HG03025 (cell line): Measurements from ENCODE around the gene MYF6.

ENCODE experiments used
- ATAC-seq: cut with Tn5 transposase; IDR thresholded peaks from one replicate; pipeline ENCODE4 v1.9.1; 2021; ENCODE audit warnings: mild to moderate bottlenecking, moderate library complexity; ENCODE audit not compliant: unreplicated experiment, low FRiP score

MYF6 gene

DNA sequence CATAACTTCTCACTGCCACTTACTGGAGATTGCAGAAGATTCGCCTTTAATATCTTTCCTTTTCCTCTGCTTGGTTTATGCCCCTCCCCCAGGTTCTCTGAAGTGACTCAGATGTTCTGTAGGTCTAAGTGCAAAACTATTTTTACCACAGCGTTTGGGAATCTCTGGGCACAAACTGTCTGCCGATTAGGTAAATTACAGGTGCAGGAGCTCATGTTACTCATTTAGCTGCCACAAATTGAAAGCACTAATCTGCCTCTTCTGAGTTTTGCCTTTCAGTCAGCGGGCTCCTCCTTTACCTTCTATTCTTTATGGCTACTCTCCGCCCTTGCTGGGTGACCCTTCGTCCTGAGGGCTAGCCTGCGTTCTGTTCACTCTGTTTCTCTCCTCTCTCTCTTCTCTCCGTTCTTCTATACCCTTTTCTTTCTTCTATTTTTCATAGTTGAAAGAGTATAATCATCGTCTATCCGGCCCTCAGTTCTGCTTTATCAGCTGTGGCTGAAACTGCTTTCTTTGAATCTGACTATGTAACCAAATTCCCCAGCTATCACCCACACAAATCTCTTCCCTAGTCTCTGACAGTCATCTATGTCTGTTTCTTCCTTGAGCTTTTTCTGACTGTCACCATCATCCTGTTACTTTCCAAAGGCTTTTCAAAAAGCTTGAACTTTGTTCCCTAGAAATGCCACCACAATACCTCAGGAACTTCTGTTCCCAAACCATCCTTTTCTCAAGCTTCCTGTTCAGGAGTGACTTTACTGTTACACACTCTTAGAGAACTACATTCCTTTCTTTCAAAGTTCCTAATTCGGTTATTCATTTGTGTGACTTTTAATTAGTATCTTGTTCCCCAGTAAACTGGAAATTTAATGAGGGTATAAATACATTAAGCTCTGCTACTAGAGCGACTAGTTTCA is 4.3 kb upstream of the MYF6 start:
- ATAC-seq: peak; percentile 91

DNA sequence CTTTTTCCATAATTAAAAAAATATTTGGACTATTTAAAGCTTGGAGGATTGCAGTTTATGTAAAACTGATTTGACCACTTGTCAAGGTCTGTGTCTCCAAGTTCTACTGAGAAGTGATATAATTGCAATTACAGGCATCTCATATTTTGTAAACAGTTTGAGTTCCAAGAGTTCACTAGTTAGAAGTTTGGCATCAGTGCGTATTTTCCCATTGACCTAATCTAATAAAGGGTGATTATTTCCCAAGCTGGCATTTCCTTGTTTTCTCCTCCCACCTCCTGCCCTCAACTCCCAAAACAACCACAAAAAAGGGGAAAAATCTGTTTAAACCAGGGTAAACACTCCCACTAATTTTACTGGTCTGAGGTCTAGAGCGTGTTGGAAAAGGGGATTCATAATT is 3.0 kb upstream of the MYF6 start:
- no peak for ATAC-seq

DNA sequence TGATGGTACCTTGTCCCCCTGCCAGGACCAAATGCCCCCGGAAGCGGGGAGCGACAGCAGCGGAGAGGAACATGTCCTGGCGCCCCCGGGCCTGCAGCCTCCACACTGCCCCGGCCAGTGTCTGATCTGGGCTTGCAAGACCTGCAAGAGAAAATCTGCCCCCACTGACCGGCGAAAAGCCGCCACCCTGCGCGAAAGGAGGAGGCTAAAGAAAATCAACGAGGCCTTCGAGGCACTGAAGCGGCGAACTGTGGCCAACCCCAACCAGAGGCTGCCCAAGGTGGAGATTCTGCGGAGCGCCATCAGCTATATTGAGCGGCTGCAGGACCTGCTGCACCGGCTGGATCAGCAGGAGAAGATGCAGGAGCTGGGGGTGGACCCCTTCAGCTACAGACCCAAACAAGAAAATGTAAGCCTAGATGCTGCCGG is 410 bp downstream of the MYF6 start:
- no peak for ATAC-seq

DNA sequence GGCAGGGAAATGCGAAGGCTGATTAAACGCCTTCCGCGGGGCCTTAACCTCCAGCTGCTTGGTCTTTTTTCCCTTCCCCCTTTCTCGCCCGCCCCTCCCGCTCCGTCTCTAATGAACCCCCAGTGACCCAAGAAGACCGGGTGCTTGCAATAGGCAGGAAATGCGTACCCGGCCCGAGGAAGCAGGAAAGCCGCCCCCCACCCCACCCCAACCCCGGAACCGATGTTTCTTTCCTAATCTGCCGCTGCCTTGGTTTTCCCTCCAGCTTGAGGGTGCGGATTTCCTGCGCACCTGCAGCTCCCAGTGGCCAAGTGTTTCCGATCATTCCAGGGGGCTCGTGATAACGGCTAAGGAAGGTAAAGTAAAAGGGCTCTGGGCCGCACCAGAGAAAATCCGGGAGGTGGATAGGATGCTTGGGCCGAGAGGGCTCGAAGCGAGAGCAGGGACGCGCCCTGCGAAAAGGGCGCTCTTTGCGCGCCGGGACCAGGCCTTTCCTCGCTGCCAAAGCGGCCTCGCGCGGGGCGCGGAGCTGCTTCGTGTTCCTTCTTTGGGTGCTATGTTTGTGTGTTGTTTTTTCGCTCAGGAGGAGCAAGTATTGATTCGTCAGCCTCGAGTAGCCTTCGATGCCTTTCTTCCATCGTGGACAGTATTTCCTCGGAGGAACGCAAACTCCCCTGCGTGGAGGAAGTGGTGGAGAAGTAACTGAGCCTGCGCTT is 983 bp downstream of the MYF6 start:
- no peak for ATAC-seq

- ATAC-seq: no peak
Measured at GRCh38 chr12:80708975-80709328, 1.5 kb downstream of the MYF6 start.

- ATAC-seq: peak; percentile 72
Measured at GRCh38 chr12:80709811-80710726, 2.6 kb downstream of the MYF6 start.

DNA sequence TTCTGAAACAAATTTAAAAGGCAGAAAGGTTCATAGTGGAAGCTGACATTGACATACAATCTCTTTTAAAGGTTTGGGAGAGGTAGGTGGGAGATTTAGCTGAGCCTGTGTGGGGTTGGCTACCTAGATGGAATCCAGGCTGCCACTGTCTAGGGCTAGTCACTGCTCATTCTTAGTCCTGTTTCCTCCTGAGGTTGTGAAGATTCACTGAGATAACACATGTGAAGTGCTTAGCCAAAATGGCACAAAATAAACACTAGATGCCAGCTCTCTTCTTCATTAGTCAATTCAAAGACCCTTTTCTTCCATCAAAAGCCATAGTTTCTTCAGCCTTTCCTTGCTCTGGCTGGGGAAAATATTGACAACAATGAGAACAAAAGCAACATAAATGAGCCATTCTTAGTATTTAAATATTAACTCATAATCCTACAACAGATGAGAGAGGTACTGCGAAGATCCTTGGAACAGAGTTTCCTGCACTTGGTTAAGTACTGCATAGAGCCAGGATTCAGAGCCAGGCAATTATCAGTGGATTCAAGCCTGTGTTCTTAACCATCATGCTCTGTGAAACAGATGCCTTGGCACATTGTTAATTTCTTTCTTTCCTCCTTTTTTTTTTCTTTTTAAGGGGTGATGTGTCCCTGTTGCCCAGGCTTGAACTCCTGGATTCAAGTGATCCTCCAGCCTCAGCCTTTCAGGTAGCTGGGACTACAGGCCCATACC is 3.5 kb downstream of the MYF6 start:
- peak; percentile 28 for ATAC-seq

DNA sequence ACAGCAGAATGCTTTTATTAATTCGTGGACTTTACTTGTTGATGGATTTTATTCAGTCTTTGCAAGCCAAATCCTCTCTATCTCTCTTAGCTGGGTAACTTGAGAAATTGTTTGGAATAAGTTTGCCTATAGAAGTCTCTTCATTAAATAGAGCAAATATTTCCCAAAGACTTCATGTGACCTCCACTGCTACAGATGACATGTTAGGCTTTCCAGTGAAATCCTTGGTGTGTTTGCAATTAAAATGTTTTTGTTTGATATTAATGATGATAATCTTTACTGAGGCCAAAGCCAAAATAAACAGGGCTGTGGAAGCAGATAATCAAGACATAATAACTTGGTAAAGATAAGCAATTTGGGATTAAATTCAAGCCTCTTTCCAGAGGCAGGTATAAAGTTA is 4.4 kb downstream of the MYF6 start:
- no peak for ATAC-seq

DNA sequence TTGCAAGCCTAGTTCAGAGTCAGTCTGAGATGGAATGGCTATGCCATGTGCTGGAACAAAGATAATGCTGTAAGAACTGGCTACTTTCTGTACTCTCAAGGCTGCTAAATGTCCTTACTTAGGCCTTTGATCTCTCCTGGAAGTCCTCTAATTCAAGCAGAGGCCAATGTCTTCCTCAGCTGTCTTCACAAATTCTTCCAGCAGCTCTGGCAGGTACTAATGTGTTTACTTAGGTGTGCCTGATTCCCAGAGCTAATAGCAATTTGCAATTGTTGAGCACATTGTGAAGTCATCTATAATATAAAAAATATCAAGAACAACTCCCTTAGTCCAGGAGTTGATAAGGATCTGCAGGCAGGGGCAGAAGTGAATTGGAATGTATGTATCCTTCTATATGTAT is 5.4 kb downstream of the MYF6 start:
- no peak for ATAC-seq

DNA sequence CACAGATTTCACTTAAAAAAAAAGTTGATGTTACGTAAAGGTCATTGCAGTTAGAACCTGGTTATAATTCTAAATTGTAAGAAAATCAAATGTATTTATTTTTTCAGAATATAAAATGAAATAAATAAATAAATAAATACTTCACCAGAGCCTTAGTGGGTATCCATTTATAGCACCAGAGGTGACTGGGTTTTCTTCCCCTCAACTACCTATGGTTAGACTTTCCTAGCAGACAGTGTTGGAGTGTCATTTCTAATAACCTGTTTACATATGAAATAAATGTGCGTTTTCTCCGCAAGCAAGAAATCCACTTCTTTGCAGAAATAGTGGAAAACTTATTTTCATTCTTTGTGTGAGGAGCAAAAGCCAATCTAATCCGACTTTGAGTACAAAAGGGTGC is 6.0 kb downstream of the MYF6 start:
- no peak for ATAC-seq

- ATAC-seq: no peak
Measured at GRCh38 chr12:80714055-80714454, 6.6 kb downstream of the MYF6 start.

DNA sequence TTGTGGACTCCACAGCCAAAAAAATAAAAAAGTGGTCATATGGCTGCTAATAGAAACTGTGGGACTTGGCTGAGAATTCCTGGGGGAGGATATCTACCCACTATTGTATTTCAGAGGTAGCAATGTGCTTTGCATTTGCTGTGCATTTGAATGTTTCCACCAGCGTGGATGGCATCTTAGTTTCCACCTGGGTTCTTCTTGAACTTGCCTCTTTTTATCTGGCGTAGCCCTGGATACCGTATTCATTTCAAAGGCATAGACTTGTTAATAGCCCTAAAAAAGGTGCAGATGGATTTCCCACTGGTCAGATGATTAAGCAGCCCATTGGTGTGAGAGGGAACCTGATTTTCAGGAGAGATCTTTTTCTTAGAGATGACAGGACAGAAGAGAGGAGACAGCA is 7.4 kb downstream of the MYF6 start:
- no peak for ATAC-seq

DNA sequence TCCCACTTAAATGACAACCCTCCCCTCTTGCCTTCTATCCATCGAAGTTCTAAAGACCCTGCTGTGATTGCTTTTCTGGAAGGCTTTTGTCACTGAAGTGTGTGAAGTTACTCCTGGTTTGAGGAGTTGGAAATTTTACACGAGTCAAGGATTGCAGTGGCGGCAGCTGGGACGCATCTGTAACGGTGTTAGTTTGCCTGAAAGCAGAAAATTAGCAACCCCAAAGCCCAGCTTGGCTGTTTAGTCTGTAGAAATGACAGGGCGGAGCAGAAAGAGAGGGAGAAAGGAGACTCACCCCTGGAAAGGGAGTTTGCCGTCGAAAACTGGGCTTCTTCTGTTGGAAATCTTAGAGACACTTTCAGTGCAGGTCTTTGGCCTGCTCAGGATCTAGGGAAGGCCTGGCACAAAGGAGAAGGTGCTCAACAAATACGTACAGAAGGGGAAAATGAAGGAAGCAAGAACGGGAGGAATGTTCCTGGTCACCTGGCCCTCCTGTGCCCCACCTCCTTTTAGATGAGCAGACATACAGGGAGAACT is 8.3 kb downstream of the MYF6 start:
- ATAC-seq: no peak

GRCh38 chr12:80716696-80717469 is 9.4 kb downstream of the MYF6 start, which contains the start of gene MYF5:
MYF5 (plus strand) TSS chr12:80716912; CDS start chr12:80717064, 152 bp downstream.
- ATAC-seq: no peak

- ATAC-seq: no peak
Measured at GRCh38 chr12:80717856-80718255, 10.4 kb downstream of the MYF6 start.

GRCh38 chr12:80720516-80720915 is 13.1 kb downstream of the MYF6 start:
- no peak for ATAC-seq

GRCh38 chr12:80721326-80721725 is 13.9 kb downstream of the MYF6 start:
- no peak for ATAC-seq

DNA sequence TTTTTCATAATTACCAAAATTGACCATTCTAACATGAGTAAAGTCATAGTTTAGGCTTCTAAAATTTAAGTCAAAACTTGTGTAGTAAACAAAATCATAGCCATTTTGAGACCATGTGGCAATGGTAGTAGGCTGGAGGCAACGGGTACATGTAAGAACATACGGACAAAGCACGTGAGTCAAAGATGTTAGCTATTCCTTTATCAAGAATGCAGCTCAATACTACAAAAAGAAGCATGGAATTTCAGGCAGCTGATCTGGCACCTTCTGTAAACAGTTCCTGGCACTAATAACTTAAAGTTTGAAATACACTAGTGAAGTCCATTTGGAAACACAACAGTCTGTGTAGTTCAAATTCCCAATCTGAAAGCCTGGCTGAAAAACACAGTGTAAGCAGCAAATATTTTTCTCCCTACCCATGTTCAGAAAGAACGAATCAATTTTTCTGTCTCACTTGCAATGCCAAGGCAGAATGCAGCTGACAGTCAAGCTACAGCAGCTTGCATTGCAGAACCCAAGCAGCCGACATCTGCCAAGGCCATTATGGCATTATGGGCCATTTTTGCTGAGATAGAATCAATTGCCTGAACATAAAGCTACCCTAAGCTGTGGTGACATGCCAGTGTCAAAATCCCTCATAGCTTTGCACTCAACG is 38.5 kb downstream of the MYF6 start:
- ATAC-seq: no peak

DNA sequence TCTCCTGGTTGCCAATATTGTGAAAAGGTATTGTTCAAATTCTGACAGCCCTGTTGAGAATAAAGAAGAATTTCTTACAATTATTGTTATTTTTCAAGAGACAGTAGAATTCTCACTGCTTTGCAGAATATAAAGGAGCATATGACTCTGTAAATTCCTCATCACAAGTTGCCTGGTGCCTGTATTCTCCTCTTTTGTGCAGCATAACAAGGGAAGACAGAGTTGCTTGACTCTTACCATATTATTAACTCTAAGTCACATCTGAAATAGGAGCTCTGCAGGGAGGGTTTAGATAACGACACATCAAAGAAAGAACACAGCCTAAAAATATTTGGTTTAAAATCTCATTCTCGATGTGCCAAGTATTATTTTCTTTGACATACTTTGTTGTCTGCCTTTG is 40.4 kb downstream of the MYF6 start:
- no peak for ATAC-seq
